ENCODE results near the gene FAF1.

Gene FAF1

GRCh38 chr1:50659107-50659662 is 300.9 kb downstream of the FAF1 start:
- Histone ChIP-seq H3K9ac (ENCODE audit: low read depth in 1 of 2, low read length in 2 of 2) (no peak overlapping the region), H3K4me1 (ENCODE audit: control insufficient read depth in 2 of 2, insufficient read depth in 2 of 2, low read length in 2 of 2) (no peaks in the 10 kb centered on the region), H3K4me3 (ENCODE audit: low read length in 2 of 2) (no peak overlapping the region), H3K27ac (ENCODE audit: low read depth in 2 of 2, low read length in 2 of 2) (no peak overlapping the region), H3K9me3 (ENCODE audit: control insufficient read depth in 2 of 2, low read length in 2 of 2) (no peaks in the 10 kb centered on the region), H3K36me3 (ENCODE audit: control insufficient read depth in 2 of 2, insufficient read depth in 2 of 2, low read length in 2 of 2) (peaks cover 0 to 2% of the 10 kb centered on the region in 2 donors), H3K27me3 (ENCODE audit: control insufficient read depth in 2 of 2, insufficient read depth in 2 of 2, low read length in 2 of 2) (no peaks in the 10 kb centered on the region)

GRCh38 chr1:50658459-50659076 is 301.5 kb downstream of the FAF1 start:
- Histone ChIP-seq H3K4me1 (ENCODE audit: control insufficient read depth in 2 of 2, insufficient read depth in 2 of 2, low read length in 2 of 2) (no peaks in the 10 kb centered on the region), H3K9me3 (ENCODE audit: control insufficient read depth in 2 of 2, low read length in 2 of 2) (no peaks in the 10 kb centered on the region), H3K36me3 (ENCODE audit: control insufficient read depth in 2 of 2, insufficient read depth in 2 of 2, low read length in 2 of 2) (peaks cover 0 to 2% of the 10 kb centered on the region in 2 donors), H3K9ac (ENCODE audit: low read depth in 1 of 2, low read length in 2 of 2) (no peak overlapping the region), H3K27ac (ENCODE audit: low read depth in 2 of 2, low read length in 2 of 2) (no peak overlapping the region), H3K27me3 (ENCODE audit: control insufficient read depth in 2 of 2, insufficient read depth in 2 of 2, low read length in 2 of 2) (no peaks in the 10 kb centered on the region), H3K4me3 (ENCODE audit: low read length in 2 of 2) (no peak overlapping the region)

GRCh38 chr1:50656931-50657330 is 303.1 kb downstream of the FAF1 start:
- Histone ChIP-seq H3K9ac (ENCODE audit: low read depth in 1 of 2, low read length in 2 of 2) (no peak overlapping the region), H3K9me3 (ENCODE audit: control insufficient read depth in 2 of 2, low read length in 2 of 2) (no peaks in the 10 kb centered on the region), H3K4me3 (ENCODE audit: low read length in 2 of 2) (no peak overlapping the region), H3K36me3 (ENCODE audit: control insufficient read depth in 2 of 2, insufficient read depth in 2 of 2, low read length in 2 of 2) (peaks cover 0 to 2% of the 10 kb centered on the region in 2 donors), H3K27ac (ENCODE audit: low read depth in 2 of 2, low read length in 2 of 2) (no peak overlapping the region), H3K4me1 (ENCODE audit: control insufficient read depth in 2 of 2, insufficient read depth in 2 of 2, low read length in 2 of 2) (no peaks in the 10 kb centered on the region), H3K27me3 (ENCODE audit: control insufficient read depth in 2 of 2, insufficient read depth in 2 of 2, low read length in 2 of 2) (no peaks in the 10 kb centered on the region)

GRCh38 chr1:50651476-50652263 is 308.4 kb downstream of the FAF1 start:
- no peak overlapping the region for H3K27ac ChIP-seq (ENCODE audit: low read depth in 2 of 2, low read length in 2 of 2)
- H3K27me3 ChIP-seq (ENCODE audit: control insufficient read depth in 2 of 2, insufficient read depth in 2 of 2, low read length in 2 of 2) = no peaks in the 10 kb centered on the region
- peaks cover 2 to 3% of the 10 kb centered on the region in 2 donors for H3K4me1 ChIP-seq (ENCODE audit: control insufficient read depth in 2 of 2, insufficient read depth in 2 of 2, low read length in 2 of 2)
- H3K36me3 ChIP-seq (ENCODE audit: control insufficient read depth in 2 of 2, insufficient read depth in 2 of 2, low read length in 2 of 2) = peaks cover 0 to 2% of the 10 kb centered on the region in 2 donors
- no peak overlapping the region for H3K4me3 ChIP-seq (ENCODE audit: low read length in 2 of 2)
- H3K9me3 ChIP-seq (ENCODE audit: control insufficient read depth in 2 of 2, low read length in 2 of 2) = no peaks in the 10 kb centered on the region
- H3K9ac ChIP-seq (ENCODE audit: low read depth in 1 of 2, low read length in 2 of 2) = no peak overlapping the region

GRCh38 chr1:50646526-50646925 is 313.5 kb downstream of the FAF1 start:
- no peaks in the 10 kb centered on the region for H3K36me3 ChIP-seq (ENCODE audit: control insufficient read depth in 2 of 2, insufficient read depth in 2 of 2, low read length in 2 of 2)
- no peaks in the 10 kb centered on the region for H3K27me3 ChIP-seq (ENCODE audit: control insufficient read depth in 2 of 2, insufficient read depth in 2 of 2, low read length in 2 of 2)
- H3K4me3 ChIP-seq (ENCODE audit: low read length in 2 of 2) = no peak overlapping the region
- no peaks in the 10 kb centered on the region for H3K9me3 ChIP-seq (ENCODE audit: control insufficient read depth in 2 of 2, low read length in 2 of 2)
- peaks cover 1 to 7% of the 10 kb centered on the region in 2 donors for H3K4me1 ChIP-seq (ENCODE audit: control insufficient read depth in 2 of 2, insufficient read depth in 2 of 2, low read length in 2 of 2)
- H3K27ac ChIP-seq (ENCODE audit: low read depth in 2 of 2, low read length in 2 of 2) = no peak overlapping the region
- H3K9ac ChIP-seq (ENCODE audit: low read depth in 1 of 2, low read length in 2 of 2) = no peak overlapping the region

GRCh38 chr1:50645139-50645538 is 314.9 kb downstream of the FAF1 start:
- H3K27ac ChIP-seq (ENCODE audit: low read depth in 2 of 2, low read length in 2 of 2) = no peak overlapping the region
- no peaks in the 10 kb centered on the region for H3K27me3 ChIP-seq (ENCODE audit: control insufficient read depth in 2 of 2, insufficient read depth in 2 of 2, low read length in 2 of 2)
- no peak overlapping the region for H3K9ac ChIP-seq (ENCODE audit: low read depth in 1 of 2, low read length in 2 of 2)
- H3K36me3 ChIP-seq (ENCODE audit: control insufficient read depth in 2 of 2, insufficient read depth in 2 of 2, low read length in 2 of 2) = no peaks in the 10 kb centered on the region
- H3K4me1 ChIP-seq (ENCODE audit: control insufficient read depth in 2 of 2, insufficient read depth in 2 of 2, low read length in 2 of 2) = peaks cover 0 to 4% of the 10 kb centered on the region in 2 donors
- H3K4me3 ChIP-seq (ENCODE audit: low read length in 2 of 2) = no peak overlapping the region
- H3K9me3 ChIP-seq (ENCODE audit: control insufficient read depth in 2 of 2, low read length in 2 of 2) = no peaks in the 10 kb centered on the region

- no peaks in the 10 kb centered on the region for H3K9me3 ChIP-seq (ENCODE audit: control insufficient read depth in 2 of 2, low read length in 2 of 2)
- H3K4me1 ChIP-seq (ENCODE audit: control insufficient read depth in 2 of 2, insufficient read depth in 2 of 2, low read length in 2 of 2) = peaks cover 0 to 4% of the 10 kb centered on the region in 2 donors
- H3K4me3 ChIP-seq (ENCODE audit: low read length in 2 of 2) = peak overlapping the region in 1 of 2 donors; percentile 23
- no peak overlapping the region for H3K9ac ChIP-seq (ENCODE audit: low read depth in 1 of 2, low read length in 2 of 2)
- H3K27me3 ChIP-seq (ENCODE audit: control insufficient read depth in 2 of 2, insufficient read depth in 2 of 2, low read length in 2 of 2) = no peaks in the 10 kb centered on the region
- no peaks in the 10 kb centered on the region for H3K36me3 ChIP-seq (ENCODE audit: control insufficient read depth in 2 of 2, insufficient read depth in 2 of 2, low read length in 2 of 2)
- H3K27ac ChIP-seq (ENCODE audit: low read depth in 2 of 2, low read length in 2 of 2) = peak overlapping the region in 1 of 2 donors; percentile 22
These were observed 315.5 kb downstream of the FAF1 start for GRCh38 chr1:50644447-50645105.

GRCh38 chr1:50637460-50637859 is 322.6 kb downstream of the FAF1 start:
- Histone ChIP-seq H3K4me3 (ENCODE audit: low read length in 2 of 2) (no peak overlapping the region), H3K27me3 (ENCODE audit: control insufficient read depth in 2 of 2, insufficient read depth in 2 of 2, low read length in 2 of 2) (no peaks in the 10 kb centered on the region), H3K36me3 (ENCODE audit: control insufficient read depth in 2 of 2, insufficient read depth in 2 of 2, low read length in 2 of 2) (no peaks in the 10 kb centered on the region), H3K4me1 (ENCODE audit: control insufficient read depth in 2 of 2, insufficient read depth in 2 of 2, low read length in 2 of 2) (peaks cover 3 to 5% of the 10 kb centered on the region in 2 donors), H3K27ac (ENCODE audit: low read depth in 2 of 2, low read length in 2 of 2) (no peak overlapping the region), H3K9ac (ENCODE audit: low read depth in 1 of 2, low read length in 2 of 2) (no peak overlapping the region), H3K9me3 (ENCODE audit: control insufficient read depth in 2 of 2, low read length in 2 of 2) (no peaks in the 10 kb centered on the region)

GRCh38 chr1:50634251-50634650 is 325.8 kb downstream of the FAF1 start:
- H3K27ac ChIP-seq (ENCODE audit: low read depth in 2 of 2, low read length in 2 of 2) = no peak overlapping the region

GRCh38 chr1:50633465-50633864 is 326.6 kb downstream of the FAF1 start:
- Histone ChIP-seq H3K36me3 (ENCODE audit: control insufficient read depth in 2 of 2, insufficient read depth in 2 of 2, low read length in 2 of 2) (no peaks in the 10 kb centered on the region), H3K27ac (ENCODE audit: low read depth in 2 of 2, low read length in 2 of 2) (no peak overlapping the region), H3K4me3 (ENCODE audit: low read length in 2 of 2) (no peak overlapping the region), H3K9me3 (ENCODE audit: control insufficient read depth in 2 of 2, low read length in 2 of 2) (no peaks in the 10 kb centered on the region), H3K27me3 (ENCODE audit: control insufficient read depth in 2 of 2, insufficient read depth in 2 of 2, low read length in 2 of 2) (no peaks in the 10 kb centered on the region), H3K9ac (ENCODE audit: low read depth in 1 of 2, low read length in 2 of 2) (no peak overlapping the region), H3K4me1 (ENCODE audit: control insufficient read depth in 2 of 2, insufficient read depth in 2 of 2, low read length in 2 of 2) (peaks cover 3 to 5% of the 10 kb centered on the region in 2 donors)

More at GRCh38 chr1:50634251-50634650, 325.8 kb downstream of the FAF1 start:
- Histone ChIP-seq H3K9me3 (ENCODE audit: control insufficient read depth in 2 of 2, low read length in 2 of 2) (no peaks in the 10 kb centered on the region), H3K9ac (ENCODE audit: low read depth in 1 of 2, low read length in 2 of 2) (no peak overlapping the region), H3K4me1 (ENCODE audit: control insufficient read depth in 2 of 2, insufficient read depth in 2 of 2, low read length in 2 of 2) (peaks cover 3 to 5% of the 10 kb centered on the region in 2 donors), H3K27me3 (ENCODE audit: control insufficient read depth in 2 of 2, insufficient read depth in 2 of 2, low read length in 2 of 2) (no peaks in the 10 kb centered on the region), H3K4me3 (ENCODE audit: low read length in 2 of 2) (no peak overlapping the region), H3K36me3 (ENCODE audit: control insufficient read depth in 2 of 2, insufficient read depth in 2 of 2, low read length in 2 of 2) (no peaks in the 10 kb centered on the region)
